SK-N-SH treated with all-trans-retinoic acid at 6 μM for 48 hours (cell line): Measurements from ENCODE around the gene SEC31A.

Source experiments
- ATAC-seq: fragments of 200-7000 bp; cut with Tn5 transposase; 3 replicates; pipeline ENCODE4 v1.9.1; 2020; ENCODE audit warnings: mild to moderate bottlenecking, moderate library complexity
- BACH2 ChIP-seq: fragments of 250-450 bp; sonication (Bioruptor Pico); IDR thresholded peaks from 2 replicates; pipeline ENCODE4 v1.9.0; 2021; ENCODE audit warnings: mild to moderate bottlenecking, borderline replicate concordance
- CSDC2 ChIP-seq: fragments of 250-450 bp; sonication (Bioruptor Pico); IDR thresholded peaks from 2 replicates; pipeline ENCODE4 v1.5.0; 2020; ENCODE audit warnings: mild to moderate bottlenecking, moderate library complexity
- ISL1 ChIP-seq: fragments of 250-450 bp; sonication (Bioruptor Pico); IDR thresholded peaks from 2 replicates; pipeline ENCODE4 v2.1.2; 2022; ENCODE audit warnings: mild to moderate bottlenecking, moderate library complexity
- OSR1 ChIP-seq: fragments of 250-450 bp; sonication (Bioruptor Pico); IDR thresholded peaks from 2 replicates; pipeline ENCODE4 v1.8.0; 2022; ENCODE audit warnings: moderate library complexity, mild to moderate bottlenecking, inconsistent platforms
- PPARA ChIP-seq: fragments of 250-450 bp; sonication (Bioruptor Pico); IDR thresholded peaks from 2 replicates; pipeline ENCODE4 v1.5.0; 2020; ENCODE audit warnings: mild to moderate bottlenecking, borderline replicate concordance
- SNAI2 ChIP-seq: fragments of 250-450 bp; sonication (Bioruptor Pico); IDR thresholded peaks from 2 replicates; pipeline ENCODE4 v1.5.0; 2020; ENCODE audit warnings: mild to moderate bottlenecking, moderate library complexity
- TCF4 ChIP-seq: fragments of 250-450 bp; sonication (Bioruptor Pico); IDR thresholded peaks from 2 replicates; pipeline ENCODE4 v1.8.0; 2021; ENCODE audit warnings: mild to moderate bottlenecking, moderate library complexity, borderline replicate concordance
- ZC3H10 ChIP-seq: fragments of 250-450 bp; sonication (Bioruptor Pico); IDR thresholded peaks from 2 replicates; pipeline ENCODE4 v1.5.1; 2021; ENCODE audit warnings: mild to moderate bottlenecking, moderate library complexity
- ZFP3 ChIP-seq: fragments of 250-450 bp; sonication (Bioruptor Pico); IDR thresholded peaks from 2 replicates; pipeline ENCODE4 v1.5.0; 2020; ENCODE audit warnings: mild to moderate bottlenecking, moderate library complexity
- ZFP30 ChIP-seq: fragments of 450-650 bp; formaldehyde crosslinking; IDR thresholded peaks from 2 replicates; pipeline ENCODE4 v1.5.0; 2022; ENCODE audit warnings: mild to moderate bottlenecking, moderate library complexity
- ZNF565 ChIP-seq: fragments of 450-650 bp; formaldehyde crosslinking; conservative IDR thresholded peaks from 2 replicates; pipeline ENCODE4 v1.5.0; 2020; ENCODE audit warnings: low read depth, mild to moderate bottlenecking, moderate library complexity
- ZNF70 ChIP-seq: fragments of 450-650 bp; formaldehyde crosslinking; IDR thresholded peaks from 2 replicates; pipeline ENCODE4 v1.5.0; 2020; ENCODE audit warnings: mild to moderate bottlenecking, moderate library complexity
- ZNF8 ChIP-seq: fragments of 450-650 bp; formaldehyde crosslinking; IDR thresholded peaks from 2 replicates; pipeline ENCODE4 v1.5.0; 2020; ENCODE audit warnings: mild to moderate bottlenecking, moderate library complexity
- TF ChIP-seq, protein P1 (sequence below): fragments of 250-450 bp; sonication (Bioruptor Pico); IDR thresholded peaks from 2 replicates; pipeline ENCODE4 v1.8.0; 2020; ENCODE audit warnings: mild to moderate bottlenecking, moderate library complexity, borderline replicate concordance
- TF ChIP-seq, protein P2 (sequence below): fragments of 250-450 bp; sonication (Bioruptor Pico); IDR thresholded peaks from 2 replicates; pipeline ENCODE4 v1.8.0; 2021; ENCODE audit warnings: low read depth, mild to moderate bottlenecking, moderate library complexity, borderline replicate concordance
- TF ChIP-seq, protein P3 (sequence below): fragments of 250-450 bp; sonication (Bioruptor Pico); IDR thresholded peaks from 2 replicates; pipeline ENCODE4 v1.5.1; 2021; ENCODE audit warnings: mild to moderate bottlenecking, moderate library complexity
- TF ChIP-seq, protein P4 (sequence below): fragments of 250-450 bp; sonication (Bioruptor Pico); IDR thresholded peaks from 2 replicates; pipeline ENCODE4 v1.5.0; 2020; ENCODE audit warnings: mild to moderate bottlenecking, moderate library complexity
- TF ChIP-seq, protein P5 (sequence below): fragments of 250-450 bp; sonication (Bioruptor Pico); IDR thresholded peaks from 2 replicates; pipeline ENCODE4 v1.5.1; 2020; ENCODE audit warnings: low read depth, mild to moderate bottlenecking, moderate library complexity

SEC31A gene

DNA sequence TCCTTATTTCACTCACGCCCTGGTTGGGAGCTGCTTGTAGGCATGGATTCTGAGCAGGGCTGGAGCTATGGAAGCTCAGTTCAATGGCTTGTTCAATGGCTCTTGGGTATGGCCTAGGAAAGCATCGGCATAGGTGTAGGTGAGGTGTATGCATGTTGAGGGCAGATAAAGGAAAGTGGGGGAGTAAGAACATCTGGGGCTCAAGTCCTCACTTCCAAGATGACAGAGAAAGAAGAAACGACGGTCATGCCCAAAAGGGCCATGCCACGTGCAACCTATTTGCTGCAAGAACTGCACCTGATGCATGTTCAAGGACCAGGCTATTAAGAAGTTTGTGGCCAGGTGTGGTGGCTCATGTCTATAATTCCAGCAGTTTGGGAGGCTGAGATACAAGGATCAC lies 115.7 kb downstream of the SEC31A start (continued):
- TF ChIP-seq, protein P1, sequence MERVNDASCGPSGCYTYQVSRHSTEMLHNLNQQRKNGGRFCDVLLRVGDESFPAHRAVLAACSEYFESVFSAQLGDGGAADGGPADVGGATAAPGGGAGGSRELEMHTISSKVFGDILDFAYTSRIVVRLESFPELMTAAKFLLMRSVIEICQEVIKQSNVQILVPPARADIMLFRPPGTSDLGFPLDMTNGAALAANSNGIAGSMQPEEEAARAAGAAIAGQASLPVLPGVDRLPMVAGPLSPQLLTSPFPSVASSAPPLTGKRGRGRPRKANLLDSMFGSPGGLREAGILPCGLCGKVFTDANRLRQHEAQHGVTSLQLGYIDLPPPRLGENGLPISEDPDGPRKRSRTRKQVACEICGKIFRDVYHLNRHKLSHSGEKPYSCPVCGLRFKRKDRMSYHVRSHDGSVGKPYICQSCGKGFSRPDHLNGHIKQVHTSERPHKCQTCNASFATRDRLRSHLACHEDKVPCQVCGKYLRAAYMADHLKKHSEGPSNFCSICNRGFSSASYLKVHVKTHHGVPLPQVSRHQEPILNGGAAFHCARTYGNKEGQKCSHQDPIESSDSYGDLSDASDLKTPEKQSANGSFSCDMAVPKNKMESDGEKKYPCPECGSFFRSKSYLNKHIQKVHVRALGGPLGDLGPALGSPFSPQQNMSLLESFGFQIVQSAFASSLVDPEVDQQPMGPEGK (CRISPR knock-in tag), result no peak
- TF ChIP-seq, protein P2, sequence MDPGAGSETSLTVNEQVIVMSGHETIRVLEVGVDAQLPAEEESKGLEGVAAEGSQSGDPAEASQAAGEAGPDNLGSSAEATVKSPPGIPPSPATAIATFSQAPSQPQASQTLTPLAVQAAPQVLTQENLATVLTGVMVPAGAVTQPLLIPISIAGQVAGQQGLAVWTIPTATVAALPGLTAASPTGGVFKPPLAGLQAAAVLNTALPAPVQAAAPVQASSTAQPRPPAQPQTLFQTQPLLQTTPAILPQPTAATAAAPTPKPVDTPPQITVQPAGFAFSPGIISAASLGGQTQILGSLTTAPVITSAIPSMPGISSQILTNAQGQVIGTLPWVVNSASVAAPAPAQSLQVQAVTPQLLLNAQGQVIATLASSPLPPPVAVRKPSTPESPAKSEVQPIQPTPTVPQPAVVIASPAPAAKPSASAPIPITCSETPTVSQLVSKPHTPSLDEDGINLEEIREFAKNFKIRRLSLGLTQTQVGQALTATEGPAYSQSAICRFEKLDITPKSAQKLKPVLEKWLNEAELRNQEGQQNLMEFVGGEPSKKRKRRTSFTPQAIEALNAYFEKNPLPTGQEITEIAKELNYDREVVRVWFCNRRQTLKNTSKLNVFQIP (CRISPR knock-in tag), result no peak
- TF ChIP-seq CSDC2 (CRISPR knock-in tag) (no peak), ZFP3 (CRISPR knock-in tag) (no peak), PPARA (CRISPR knock-in tag) (no peak), SNAI2 (CRISPR knock-in tag) (no peak)

DNA sequence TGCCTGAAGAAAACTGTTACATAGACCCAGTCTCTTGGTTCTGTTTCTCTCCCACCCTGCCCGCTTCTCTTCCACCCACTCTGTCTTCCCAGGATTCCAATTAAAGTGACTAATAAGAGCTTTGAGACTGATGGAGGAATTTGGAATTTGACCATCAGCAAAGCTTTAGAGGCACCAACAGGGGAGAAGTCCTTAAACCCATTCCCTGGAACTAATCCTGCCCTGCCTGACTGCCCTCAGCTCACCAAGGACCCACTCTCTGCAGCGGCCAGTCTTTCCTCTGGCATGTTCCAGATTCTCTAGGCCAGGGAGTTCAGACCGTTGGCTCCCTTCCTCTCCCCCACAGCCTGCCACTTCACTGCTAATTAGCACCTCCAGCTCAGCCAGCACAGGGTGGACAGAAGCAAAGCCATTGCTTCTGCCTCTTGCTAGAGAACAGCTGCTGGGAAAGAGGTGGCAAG lies 116.2 kb downstream of the SEC31A start:
- TF ChIP-seq ZNF565, result no peak
- TF ChIP-seq, protein P1 (CRISPR knock-in tag), result no peak
- no peak for TF ChIP-seq ZFP3 (CRISPR knock-in tag)
- TF ChIP-seq OSR1, result no peak
- TF ChIP-seq, protein P3, sequence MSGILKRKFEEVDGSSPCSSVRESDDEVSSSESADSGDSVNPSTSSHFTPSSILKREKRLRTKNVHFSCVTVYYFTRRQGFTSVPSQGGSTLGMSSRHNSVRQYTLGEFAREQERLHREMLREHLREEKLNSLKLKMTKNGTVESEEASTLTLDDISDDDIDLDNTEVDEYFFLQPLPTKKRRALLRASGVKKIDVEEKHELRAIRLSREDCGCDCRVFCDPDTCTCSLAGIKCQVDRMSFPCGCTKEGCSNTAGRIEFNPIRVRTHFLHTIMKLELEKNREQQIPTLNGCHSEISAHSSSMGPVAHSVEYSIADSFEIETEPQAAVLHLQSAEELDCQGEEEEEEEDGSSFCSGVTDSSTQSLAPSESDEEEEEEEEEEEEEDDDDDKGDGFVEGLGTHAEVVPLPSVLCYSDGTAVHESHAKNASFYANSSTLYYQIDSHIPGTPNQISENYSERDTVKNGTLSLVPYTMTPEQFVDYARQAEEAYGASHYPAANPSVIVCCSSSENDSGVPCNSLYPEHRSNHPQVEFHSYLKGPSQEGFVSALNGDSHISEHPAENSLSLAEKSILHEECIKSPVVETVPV (CRISPR knock-in tag), result no peak
- TF ChIP-seq BACH2 (CRISPR knock-in tag), result no peak
- TF ChIP-seq ZNF70, result no peak
- TF ChIP-seq TCF4, result no peak
- TF ChIP-seq, protein P4, sequence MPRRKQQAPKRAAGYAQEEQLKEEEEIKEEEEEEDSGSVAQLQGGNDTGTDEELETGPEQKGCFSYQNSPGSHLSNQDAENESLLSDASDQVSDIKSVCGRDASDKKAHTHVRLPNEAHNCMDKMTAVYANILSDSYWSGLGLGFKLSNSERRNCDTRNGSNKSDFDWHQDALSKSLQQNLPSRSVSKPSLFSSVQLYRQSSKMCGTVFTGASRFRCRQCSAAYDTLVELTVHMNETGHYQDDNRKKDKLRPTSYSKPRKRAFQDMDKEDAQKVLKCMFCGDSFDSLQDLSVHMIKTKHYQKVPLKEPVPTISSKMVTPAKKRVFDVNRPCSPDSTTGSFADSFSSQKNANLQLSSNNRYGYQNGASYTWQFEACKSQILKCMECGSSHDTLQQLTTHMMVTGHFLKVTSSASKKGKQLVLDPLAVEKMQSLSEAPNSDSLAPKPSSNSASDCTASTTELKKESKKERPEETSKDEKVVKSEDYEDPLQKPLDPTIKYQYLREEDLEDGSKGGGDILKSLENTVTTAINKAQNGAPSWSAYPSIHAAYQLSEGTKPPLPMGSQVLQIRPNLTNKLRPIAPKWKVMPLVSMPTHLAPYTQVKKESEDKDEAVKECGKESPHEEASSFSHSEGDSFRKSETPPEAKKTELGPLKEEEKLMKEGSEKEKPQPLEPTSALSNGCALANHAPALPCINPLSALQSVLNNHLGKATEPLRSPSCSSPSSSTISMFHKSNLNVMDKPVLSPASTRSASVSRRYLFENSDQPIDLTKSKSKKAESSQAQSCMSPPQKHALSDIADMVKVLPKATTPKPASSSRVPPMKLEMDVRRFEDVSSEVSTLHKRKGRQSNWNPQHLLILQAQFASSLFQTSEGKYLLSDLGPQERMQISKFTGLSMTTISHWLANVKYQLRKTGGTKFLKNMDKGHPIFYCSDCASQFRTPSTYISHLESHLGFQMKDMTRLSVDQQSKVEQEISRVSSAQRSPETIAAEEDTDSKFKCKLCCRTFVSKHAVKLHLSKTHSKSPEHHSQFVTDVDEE (CRISPR knock-in tag), result no peak
- no peak for TF ChIP-seq PPARA (CRISPR knock-in tag)
- TF ChIP-seq, protein P5, sequence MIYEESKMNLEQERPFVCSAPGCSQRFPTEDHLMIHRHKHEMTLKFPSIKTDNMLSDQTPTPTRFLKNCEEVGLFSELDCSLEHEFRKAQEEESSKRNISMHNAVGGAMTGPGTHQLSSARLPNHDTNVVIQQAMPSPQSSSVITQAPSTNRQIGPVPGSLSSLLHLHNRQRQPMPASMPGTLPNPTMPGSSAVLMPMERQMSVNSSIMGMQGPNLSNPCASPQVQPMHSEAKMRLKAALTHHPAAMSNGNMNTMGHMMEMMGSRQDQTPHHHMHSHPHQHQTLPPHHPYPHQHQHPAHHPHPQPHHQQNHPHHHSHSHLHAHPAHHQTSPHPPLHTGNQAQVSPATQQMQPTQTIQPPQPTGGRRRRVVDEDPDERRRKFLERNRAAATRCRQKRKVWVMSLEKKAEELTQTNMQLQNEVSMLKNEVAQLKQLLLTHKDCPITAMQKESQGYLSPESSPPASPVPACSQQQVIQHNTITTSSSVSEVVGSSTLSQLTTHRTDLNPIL (CRISPR knock-in tag), result no peak
- no peak for TF ChIP-seq ISL1 (CRISPR knock-in tag)
- no peak for TF ChIP-seq ZC3H10 (CRISPR knock-in tag)
- TF ChIP-seq ZFP30, result no peak
- no peak for TF ChIP-seq ZNF8
- ATAC-seq, result no peak

DNA sequence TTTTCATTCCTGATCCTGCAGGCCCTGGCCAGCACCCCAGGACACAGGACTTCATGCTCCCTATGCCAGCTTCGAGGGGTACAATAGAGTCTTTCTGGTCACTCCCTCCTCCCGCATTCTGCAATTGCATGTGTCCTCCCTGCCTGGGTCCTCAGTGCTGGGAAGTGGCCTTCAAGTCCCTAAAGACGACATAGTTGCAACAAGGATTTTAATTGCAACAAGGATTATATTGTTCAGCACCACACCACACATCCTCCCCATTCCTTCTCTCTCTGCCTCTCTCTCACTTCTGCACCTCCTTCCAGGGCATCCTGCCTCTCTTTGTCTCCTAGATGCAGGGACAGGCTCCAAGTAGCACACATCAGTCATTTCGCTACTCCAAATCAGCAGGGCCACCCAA lies 117.9 kb downstream of the SEC31A start:
- ATAC-seq, result no peak
- TF ChIP-seq, protein P3 (CRISPR knock-in tag), result no peak
- no peak for TF ChIP-seq ZFP30
